Fibroblast of pulmonary artery (primary cell): ENCODE data around the gene RALY.

ENCODE experiments used
- DNase-seq: peaks from one replicate; pipeline ENCODE4 v3.0.0-alpha.2; 2010; ENCODE audit warnings: low read depth
- H3K4me3 ChIP-seq: replicated peaks from 2 replicates; pipeline ENCODE4 v1.5.1; 2011; ENCODE audit warnings: low read depth, mild to moderate bottlenecking, control low read depth, low read length, moderate library complexity
- CTCF ChIP-seq: IDR thresholded peaks from 2 replicates; pipeline ENCODE4 v1.5.1; 2011; ENCODE audit warnings: mild to moderate bottlenecking, control low read depth, low read length, inconsistent platforms; ENCODE audit errors: missing control alignments

The RALY gene

GRCh38 chr20:33993576-33994221 is at the start of gene RALY:
Gene RALY (plus strand): TSS chr20:33993911. CDS start chr20:34072075, 78,164 bp downstream.
- peak within 1 kb of the TSS; percentile 80 for H3K4me3 ChIP-seq
- no peak for TF ChIP-seq CTCF
- peak; percentile 52 for DNase-seq

- DNase-seq = no peak
- no peak for TF ChIP-seq CTCF
- H3K4me3 ChIP-seq = no peak overlapping the region
These were observed 48.8 kb upstream of the RALY start for GRCh38 chr20:33944914-33945313.

GRCh38 chr20:33945391-33946081 is 48.2 kb upstream of the RALY start:
- no peak for TF ChIP-seq CTCF
- DNase-seq = peak; percentile 82
- no peak overlapping the region for H3K4me3 ChIP-seq

GRCh38 chr20:33947709-33948295 is 45.9 kb upstream of the RALY start:
- TF ChIP-seq CTCF = peak; percentile 52
- no peak overlapping the region for H3K4me3 ChIP-seq
- peak; percentile 49 for DNase-seq

- H3K4me3 ChIP-seq = no peak overlapping the region
- no peak for TF ChIP-seq CTCF
- no peak for DNase-seq
These were observed 45.2 kb upstream of the RALY start for GRCh38 chr20:33948480-33948879.

GRCh38 chr20:33951171-33951570 is 42.5 kb upstream of the RALY start:
- TF ChIP-seq CTCF = no peak
- H3K4me3 ChIP-seq = no peak overlapping the region
- no peak for DNase-seq
